Measurements from ENCODE around the gene UBLCP1. TPM values are rescaled to one million over a fixed set of nuclear protein-coding genes. Genes with fewer than 3 reads are reported as not detected.

The UBLCP1 gene
- total and polyA plus RNA-seq, 2 experiments from 2014 or later = 19.3 to 28.9 TPM

GRCh38 chr5:159244890-159245289 lies 18.2 kb upstream of the UBLCP1 start:
- H3K4me3 ChIP-seq = no peak overlapping the region
- peaks cover 12% of the 10 kb centered on the region for H3K27me3 ChIP-seq
- H3K4me2 ChIP-seq = no peak overlapping the region
- TF ChIP-seq EZH2phosphoT487 (IDR thresholded peaks at IDR 0.05; ENCODE audit: low read depth, severe bottlenecking, unreplicated experiment) (no peak), EZH2 (IDR thresholded peaks at IDR 0.05; ENCODE audit: borderline replicate concordance) (no peak), CTCF (IDR thresholded peaks at IDR 0.05; ENCODE audit: poor library complexity) (no peak)
- H4K20me1 ChIP-seq (ENCODE audit: insufficient read depth, poor library complexity, severe bottlenecking) = no peaks in the 10 kb centered on the region
- no peak overlapping the region for H2AFZ ChIP-seq
- no peaks in the 10 kb centered on the region for H3K4me1 ChIP-seq (ENCODE audit: insufficient read depth)
- no peaks in the 10 kb centered on the region for H3K9me3 ChIP-seq (ENCODE audit: low read depth)
- H3K36me3 ChIP-seq (replicated peaks; ENCODE audit: insufficient read depth, low read depth) = no peaks in the 10 kb centered on the region
- no peak for DNase-seq (ENCODE audit: low spot score)
- no peak overlapping the region for H3K27ac ChIP-seq
- H3K9me2 ChIP-seq (replicated peaks; ENCODE audit: insufficient read depth) = no peaks in the 10 kb centered on the region
- H3K79me2 ChIP-seq = no peaks in the 10 kb centered on the region

- H3K4me2 ChIP-seq = no peak overlapping the region
- WGBS (ENCODE audit: low lambda C conversion rate, missing lambda C conversion rate) = 74% methylated on average over 2 of the region's 2 CpGs
- TF ChIP-seq EZH2 (IDR thresholded peaks at IDR 0.05; ENCODE audit: borderline replicate concordance) (no peak), EZH2phosphoT487 (IDR thresholded peaks at IDR 0.05; ENCODE audit: low read depth, severe bottlenecking, unreplicated experiment) (no peak), CTCF (IDR thresholded peaks at IDR 0.05; ENCODE audit: poor library complexity) (no peak)
Observed at GRCh38 chr5:159249158-159249557, 13.9 kb upstream of the UBLCP1 start.

GRCh38 chr5:159252195-159252594 lies 10.9 kb upstream of the UBLCP1 start:
- no peaks in the 10 kb centered on the region for H3K79me2 ChIP-seq
- WGBS (ENCODE audit: low lambda C conversion rate, missing lambda C conversion rate) = 87% methylated on average over 1 of the region's 1 CpG
- no peak overlapping the region for H3K4me3 ChIP-seq
- peaks cover 12% of the 10 kb centered on the region for H3K27me3 ChIP-seq
- no peaks in the 10 kb centered on the region for H3K4me1 ChIP-seq (ENCODE audit: insufficient read depth)
- TF ChIP-seq CTCF (IDR thresholded peaks at IDR 0.05; ENCODE audit: poor library complexity) = no peak
- no peak for TF ChIP-seq EZH2phosphoT487 (IDR thresholded peaks at IDR 0.05; ENCODE audit: low read depth, severe bottlenecking, unreplicated experiment)
- TF ChIP-seq EZH2 (IDR thresholded peaks at IDR 0.05; ENCODE audit: borderline replicate concordance) = no peak
- no peaks in the 10 kb centered on the region for H3K9me3 ChIP-seq (ENCODE audit: low read depth)
- no peak overlapping the region for H2AFZ ChIP-seq
- no peaks in the 10 kb centered on the region for H3K9me2 ChIP-seq (replicated peaks; ENCODE audit: insufficient read depth)
- H3K36me3 ChIP-seq (replicated peaks; ENCODE audit: insufficient read depth, low read depth) = no peaks in the 10 kb centered on the region
- no peaks in the 10 kb centered on the region for H4K20me1 ChIP-seq (ENCODE audit: insufficient read depth, poor library complexity, severe bottlenecking)
- DNase-seq (ENCODE audit: low spot score) = no peak
- no peak overlapping the region for H3K27ac ChIP-seq
- H3K4me2 ChIP-seq = no peak overlapping the region

More at GRCh38 chr5:159249158-159249557, 13.9 kb upstream of the UBLCP1 start:
- Histone ChIP-seq H4K20me1 (ENCODE audit: insufficient read depth, poor library complexity, severe bottlenecking) (no peaks in the 10 kb centered on the region), H3K79me2 (no peaks in the 10 kb centered on the region), H3K9me3 (ENCODE audit: low read depth) (no peaks in the 10 kb centered on the region), H3K9me2 (replicated peaks; ENCODE audit: insufficient read depth) (no peaks in the 10 kb centered on the region), H3K27ac (no peak overlapping the region), H3K4me1 (ENCODE audit: insufficient read depth) (no peaks in the 10 kb centered on the region), H3K4me3 (no peak overlapping the region), H3K27me3 (peaks cover 12% of the 10 kb centered on the region), H2AFZ (no peak overlapping the region), H3K36me3 (replicated peaks; ENCODE audit: insufficient read depth, low read depth) (no peaks in the 10 kb centered on the region)
- DNase-seq (ENCODE audit: low spot score) = no peak

- Histone ChIP-seq H4K20me1 (ENCODE audit: insufficient read depth, poor library complexity, severe bottlenecking) (no peaks in the 10 kb centered on the region), H3K4me1 (ENCODE audit: insufficient read depth) (peaks cover under 1% of the 10 kb centered on the region), H2AFZ (no peak overlapping the region), H3K9me2 (replicated peaks; ENCODE audit: insufficient read depth) (no peaks in the 10 kb centered on the region), H3K36me3 (replicated peaks; ENCODE audit: insufficient read depth, low read depth) (no peaks in the 10 kb centered on the region), H3K9me3 (ENCODE audit: low read depth) (no peaks in the 10 kb centered on the region), H3K4me2 (no peak overlapping the region), H3K4me3 (no peak overlapping the region), H3K79me2 (no peaks in the 10 kb centered on the region), H3K27me3 (peaks cover 7% of the 10 kb centered on the region), H3K27ac (no peak overlapping the region)
- TF ChIP-seq EZH2phosphoT487 (IDR thresholded peaks at IDR 0.05; ENCODE audit: low read depth, severe bottlenecking, unreplicated experiment) = no peak
- no peak for TF ChIP-seq EZH2 (IDR thresholded peaks at IDR 0.05; ENCODE audit: borderline replicate concordance)
- no peak for TF ChIP-seq CTCF (IDR thresholded peaks at IDR 0.05; ENCODE audit: poor library complexity)
- no peak for DNase-seq (ENCODE audit: low spot score)
Observed at GRCh38 chr5:159257007-159257406, 6.1 kb upstream of the UBLCP1 start.

Data from hepatocyte (in vitro differentiated cells).